HG03575 (cell line): ENCODE data around the gene TBC1D14.
"Not testable (repeated sequence)": the region's sequence is repeated elsewhere in the genome, so short reads cannot be mapped to it uniquely, and the experiment has no call there.

Experiments used
- ATAC-seq: cut with Tn5 transposase; IDR thresholded peaks from one replicate; pipeline ENCODE4 v1.9.1; 2021; ENCODE audit not compliant: unreplicated experiment, insufficient number of reproducible peaks, low FRiP score; ENCODE audit errors: extremely low read depth

The TBC1D14 gene

DNA sequence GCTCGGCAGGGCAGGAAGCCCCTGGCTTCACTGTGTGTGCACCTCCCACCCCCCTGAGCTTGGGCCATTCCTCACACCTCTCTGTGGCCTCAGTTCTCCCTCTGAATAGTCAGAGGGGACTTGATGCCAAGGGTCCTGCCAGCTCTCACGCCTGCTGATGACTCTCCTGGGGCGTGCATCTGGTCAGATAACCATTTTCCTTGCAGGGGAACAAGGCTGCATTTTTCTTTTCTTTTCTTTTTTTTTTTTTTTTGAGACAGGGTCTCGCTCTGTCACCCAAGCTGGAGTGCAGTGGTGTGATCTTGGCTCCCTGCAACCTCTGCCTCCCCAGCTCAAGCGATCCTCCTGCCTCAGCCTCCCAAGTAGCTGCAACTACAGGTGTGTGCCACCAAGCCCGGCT, 3.1 kb upstream of the TBC1D14 start:
- ATAC-seq = not testable (repeated sequence)

DNA sequence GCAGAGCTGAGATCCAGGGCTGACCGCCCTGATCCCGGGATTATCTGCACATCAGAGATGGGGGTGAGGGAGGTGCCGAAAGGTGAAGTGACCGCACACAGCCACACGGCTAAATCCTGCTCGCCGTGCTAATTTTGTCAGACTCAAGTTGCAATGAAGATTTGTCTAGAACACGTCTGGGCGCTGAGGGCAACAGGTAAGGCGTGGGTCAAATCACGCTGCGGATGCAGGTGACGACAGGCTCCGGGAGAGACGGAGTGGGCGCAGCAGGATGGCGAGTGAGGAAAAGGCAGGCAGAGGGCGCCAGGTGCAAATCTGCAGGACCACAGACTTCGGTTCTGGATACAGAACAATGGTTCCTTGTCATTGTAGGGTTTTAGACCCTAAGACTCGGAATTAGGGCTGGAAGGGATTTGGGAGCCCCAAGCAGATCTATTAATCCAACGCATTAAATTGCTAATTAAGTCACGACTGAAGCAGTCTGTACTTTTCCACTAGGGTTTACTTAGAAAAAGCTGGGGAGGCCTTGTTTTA, 1.9 kb upstream of the TBC1D14 start:
- no peak for ATAC-seq

DNA sequence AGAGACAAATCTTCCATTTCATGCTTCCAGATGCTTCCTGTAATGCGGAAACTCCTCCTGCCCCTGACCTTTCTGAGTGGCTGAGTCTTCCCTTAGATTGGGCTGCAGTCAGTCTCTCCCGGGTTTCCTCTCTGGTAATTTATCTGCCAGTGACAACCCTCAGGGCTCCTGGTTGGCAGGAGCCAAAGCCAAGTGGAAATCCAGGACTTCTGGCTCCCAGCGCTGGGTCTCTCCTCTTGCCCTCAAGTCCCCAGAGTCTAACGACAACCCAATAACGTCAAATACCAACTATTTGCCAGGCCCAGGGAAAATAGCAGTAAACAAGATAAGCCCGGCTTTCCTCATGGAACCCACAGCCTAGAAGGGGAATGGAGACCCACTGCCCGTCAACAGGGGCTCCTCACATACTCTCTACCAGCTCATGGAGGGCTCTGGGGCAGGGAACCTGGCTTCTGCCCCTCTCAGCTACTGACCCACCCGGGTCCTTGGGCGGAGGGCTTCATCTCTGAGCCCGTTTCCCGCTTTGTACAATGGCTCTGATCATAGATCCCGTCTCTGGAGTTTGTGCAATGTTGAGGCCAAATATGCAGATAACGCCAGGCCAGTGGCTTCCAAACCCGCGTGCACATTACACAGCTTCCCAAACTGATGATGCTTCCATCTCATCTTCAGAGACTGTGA, 1.1 kb upstream of the TBC1D14 start:
- ATAC-seq = no peak

DNA sequence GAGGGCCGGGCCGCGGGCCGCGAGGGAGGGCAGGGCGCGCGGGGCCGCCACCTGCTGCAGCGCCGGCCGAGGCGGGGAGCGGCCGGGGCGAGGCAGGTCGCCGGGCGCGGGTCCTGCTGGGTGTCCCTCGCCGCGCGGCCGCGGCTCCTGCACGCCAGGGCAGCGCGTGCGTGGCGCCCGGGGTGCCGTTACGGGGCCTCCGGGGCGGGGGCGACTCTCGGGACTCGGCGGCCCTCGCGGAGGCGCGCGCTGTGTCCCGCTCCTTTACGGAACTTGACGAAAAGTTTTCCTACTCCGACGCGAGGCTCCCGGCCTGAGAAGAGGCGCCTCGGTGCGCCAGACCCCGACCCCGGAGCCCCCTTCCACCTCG, 329 bp downstream of the TBC1D14 start:
- no peak for ATAC-seq

DNA sequence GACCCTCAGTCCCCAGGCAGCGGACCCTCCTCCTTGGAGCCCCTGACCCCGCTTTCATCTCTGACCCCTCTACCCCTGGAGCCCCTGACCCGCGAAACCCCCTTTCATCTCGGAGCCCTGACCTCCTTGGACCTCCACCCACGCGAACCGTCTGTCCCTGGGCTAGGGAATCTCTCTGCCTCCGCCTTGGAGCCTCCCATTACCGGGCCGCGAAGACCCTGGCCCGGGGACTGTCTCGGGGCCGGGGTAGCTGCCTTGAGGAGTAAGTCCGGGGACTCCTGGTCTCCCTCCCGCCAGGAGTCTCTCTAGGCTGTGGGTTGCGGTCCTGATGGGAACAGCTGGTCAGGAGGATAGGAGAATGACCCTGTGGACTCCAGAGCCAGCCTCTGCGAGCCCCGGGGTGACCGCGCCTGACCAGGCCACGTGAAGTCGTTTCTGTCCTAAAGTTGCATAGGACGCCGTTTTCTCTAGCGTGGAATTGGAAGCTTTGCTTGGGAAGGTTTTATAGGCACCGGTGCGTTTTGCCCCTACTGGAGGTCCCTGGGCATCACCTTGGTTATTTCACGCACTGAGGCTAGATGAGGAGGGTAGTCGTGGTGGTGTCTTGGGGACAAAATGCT, 824 bp downstream of the TBC1D14 start:
- ATAC-seq = no peak

DNA sequence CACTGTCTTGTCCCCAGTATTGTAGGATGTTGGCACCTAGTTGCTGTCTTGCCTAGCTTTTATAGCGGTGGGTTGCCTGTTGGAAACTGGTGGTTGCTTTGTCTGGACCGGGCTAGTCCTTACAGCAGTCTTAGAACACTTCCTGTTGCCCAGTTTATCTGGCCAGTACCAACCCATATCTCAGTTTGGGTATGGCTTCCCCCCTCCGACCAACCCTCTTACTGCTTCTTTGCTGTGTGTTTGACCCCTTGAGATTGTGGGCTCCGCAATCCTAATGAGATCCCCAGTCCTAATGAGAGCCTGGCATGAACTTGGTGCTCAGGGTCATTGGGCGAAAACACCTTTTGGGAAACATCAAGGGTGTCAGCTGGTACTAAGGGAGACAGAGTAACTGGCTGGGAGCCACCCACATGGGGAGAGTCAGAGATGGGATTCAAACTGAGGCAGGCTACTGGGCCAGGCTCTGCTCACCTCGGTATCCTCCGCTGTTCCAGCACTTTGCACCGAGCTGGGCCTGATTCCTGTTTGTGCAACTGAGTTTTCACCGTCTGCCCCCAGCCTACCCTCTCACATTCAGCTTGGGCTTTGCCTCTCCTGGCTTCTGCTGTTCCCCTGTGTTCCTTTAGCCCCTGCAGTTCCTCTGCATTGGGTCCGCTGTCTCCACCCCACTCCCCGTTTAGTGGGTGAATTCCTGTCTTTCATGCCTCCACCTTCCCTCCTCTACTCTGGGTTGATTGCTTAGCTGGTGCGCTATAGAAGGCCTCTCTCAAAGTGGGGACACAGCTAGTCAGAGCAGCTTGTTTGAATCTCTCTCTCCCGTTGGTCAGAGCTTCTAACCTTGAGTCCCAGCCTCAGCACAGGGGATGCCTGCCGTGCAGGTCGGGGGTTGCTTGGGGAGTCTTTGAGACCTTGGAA, 1.6 kb downstream of the TBC1D14 start:
- ATAC-seq = no peak

DNA sequence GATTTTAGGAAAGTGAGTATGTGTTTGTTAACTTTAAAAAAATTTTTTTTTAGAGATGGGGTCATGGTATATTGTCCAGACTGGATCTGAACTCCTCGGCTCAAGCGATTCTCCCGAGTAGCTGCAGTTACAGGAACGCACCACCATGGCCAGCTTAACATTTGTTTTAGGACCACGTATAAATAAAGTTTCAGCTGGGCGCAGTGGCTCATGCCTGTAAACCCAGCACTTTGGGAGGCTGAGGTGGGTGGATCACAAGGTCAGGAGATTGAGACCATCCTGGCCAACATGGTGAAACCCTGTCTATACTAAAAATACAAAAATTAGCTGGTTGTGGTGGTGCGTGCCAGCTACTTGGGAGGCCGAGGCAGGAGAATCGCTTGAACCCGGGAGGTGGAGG, 2.3 kb downstream of the TBC1D14 start:
- ATAC-seq = not testable (repeated sequence)

DNA sequence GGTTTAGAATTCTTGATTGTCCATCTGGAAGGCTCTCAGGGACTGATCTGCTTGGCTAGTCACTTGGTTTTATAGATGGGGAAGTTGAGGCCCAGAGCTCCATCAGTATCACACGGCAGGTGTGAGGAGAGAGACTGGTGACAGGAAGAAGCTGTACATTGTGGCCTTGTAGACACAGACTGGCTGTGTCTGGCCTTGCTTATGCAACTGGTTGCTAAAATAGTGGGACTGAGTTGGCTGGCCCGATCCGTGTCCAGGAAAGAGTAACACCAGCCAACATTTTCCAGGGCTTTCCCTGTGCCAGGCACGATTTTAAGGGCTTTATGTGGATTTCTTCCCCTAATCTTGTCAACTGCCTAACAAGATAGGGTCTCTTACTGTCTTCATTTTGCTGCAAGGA, 2.8 kb downstream of the TBC1D14 start:
- ATAC-seq = no peak

DNA sequence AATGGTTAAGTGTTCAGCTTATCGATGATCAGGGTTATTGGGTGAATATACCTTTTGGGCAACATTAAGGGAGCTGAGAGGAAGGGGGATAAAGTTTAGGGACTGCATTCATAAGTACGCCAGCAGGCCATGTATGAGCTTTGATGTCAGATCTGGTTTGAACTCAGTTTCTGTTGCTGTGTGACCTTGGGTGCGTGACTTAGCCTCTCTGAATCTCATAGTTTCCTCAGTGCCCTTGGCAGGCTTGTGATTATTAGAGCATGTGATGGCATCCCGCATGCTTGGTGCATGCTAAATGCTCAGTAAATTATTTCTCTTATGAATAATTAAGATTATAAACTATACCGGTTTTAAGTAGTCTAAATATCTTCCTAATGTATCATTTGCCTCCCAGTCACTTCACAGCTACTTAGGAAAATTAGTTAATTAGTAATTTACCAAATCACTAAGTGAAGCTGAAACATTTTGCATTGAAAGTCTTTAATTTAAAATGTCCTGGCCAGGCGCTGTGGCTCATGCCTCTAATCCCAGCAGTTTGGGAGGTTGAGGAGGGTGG, 3.8 kb downstream of the TBC1D14 start:
- ATAC-seq = no peak

DNA sequence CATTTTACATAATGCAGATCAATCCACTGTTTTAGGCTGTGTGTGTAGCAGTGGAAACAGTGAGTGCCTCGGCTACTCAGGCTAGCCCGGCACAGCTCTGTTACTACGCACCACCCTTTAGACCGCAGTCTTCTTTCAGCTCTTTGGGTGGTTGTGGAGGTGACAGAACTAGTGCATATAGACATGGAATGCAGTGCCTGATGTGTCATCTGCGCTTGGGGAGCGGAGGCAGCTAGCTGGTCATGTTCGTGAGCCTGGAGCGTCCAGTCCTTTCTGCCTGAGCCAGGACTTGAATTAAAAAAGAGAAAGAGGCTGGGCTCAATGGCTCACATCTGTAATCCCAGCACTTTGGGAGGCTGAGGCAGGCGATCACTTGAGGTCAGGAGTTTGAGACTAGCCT, 4.8 kb downstream of the TBC1D14 start:
- ATAC-seq = no peak

DNA sequence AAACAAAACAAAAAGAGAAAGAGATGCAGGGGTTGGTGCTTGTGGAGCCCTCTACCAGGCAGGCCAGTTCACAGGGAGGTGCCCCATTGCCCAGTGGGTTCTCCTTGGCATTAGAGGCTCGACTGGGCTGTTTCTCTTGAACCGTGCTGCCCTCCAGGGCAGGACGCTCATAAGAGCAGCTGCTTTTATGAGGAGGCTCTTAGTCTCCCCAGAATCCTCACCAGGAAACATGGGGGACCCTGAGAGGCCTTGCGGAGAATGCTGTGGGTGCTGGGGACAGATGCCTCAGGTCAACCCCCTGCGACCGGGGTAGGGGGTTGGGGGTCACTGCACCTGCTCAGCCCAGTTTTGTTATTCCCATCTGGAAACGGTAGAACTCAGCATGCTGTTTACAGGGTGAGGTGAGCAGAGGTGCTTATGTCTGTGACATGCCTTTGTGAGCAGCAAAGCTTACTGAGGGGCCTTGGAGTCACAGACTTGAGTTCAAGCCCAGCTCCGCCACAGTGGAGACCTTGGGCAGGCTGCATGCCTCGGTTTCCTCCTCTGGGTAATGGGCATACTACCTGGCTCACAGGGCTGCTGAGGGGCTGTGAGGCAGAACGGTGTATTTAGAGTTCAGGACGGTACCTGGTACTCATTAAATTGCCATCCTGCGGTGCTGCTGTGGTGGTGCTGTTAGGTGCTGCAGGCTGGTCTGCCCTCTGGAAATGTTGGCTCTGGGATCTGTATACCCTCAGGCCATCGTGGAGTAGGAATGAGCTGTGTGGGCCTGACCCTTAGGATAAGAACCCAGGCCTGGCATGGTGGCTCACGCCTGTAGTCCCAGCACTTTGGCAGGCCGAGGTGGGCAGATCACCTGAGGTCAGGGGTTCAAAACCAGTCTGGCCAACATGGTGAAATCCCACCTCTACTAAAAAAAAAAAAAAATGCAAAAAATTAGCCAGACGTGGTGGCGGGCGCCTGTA, 5.7 kb downstream of the TBC1D14 start:
- no peak for ATAC-seq

DNA sequence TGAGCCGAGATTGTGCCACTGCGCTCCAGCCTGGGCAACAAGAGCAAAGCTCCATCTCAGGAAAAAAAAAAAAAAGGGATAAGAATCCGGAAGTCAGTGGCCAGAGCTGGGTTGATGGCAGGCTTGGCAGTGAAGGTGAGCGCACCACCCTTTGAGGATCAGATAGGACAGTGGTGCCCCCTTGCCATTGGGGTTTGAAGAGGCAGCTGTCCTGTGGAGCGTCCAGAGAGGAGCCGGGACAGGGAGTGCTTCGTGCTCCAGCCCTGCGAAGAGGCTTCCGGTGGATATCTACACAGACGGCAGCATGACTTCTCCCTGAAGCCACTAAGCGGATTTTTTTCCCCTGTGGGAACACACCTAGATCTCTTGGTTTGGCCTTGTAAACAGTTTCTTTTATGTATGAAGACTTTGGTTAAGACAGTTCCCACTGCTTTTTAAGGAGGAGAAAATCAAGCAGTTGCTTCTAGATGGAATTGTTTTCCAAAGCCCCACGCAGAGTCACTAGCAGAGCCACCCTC, 6.5 kb downstream of the TBC1D14 start:
- no peak for ATAC-seq

DNA sequence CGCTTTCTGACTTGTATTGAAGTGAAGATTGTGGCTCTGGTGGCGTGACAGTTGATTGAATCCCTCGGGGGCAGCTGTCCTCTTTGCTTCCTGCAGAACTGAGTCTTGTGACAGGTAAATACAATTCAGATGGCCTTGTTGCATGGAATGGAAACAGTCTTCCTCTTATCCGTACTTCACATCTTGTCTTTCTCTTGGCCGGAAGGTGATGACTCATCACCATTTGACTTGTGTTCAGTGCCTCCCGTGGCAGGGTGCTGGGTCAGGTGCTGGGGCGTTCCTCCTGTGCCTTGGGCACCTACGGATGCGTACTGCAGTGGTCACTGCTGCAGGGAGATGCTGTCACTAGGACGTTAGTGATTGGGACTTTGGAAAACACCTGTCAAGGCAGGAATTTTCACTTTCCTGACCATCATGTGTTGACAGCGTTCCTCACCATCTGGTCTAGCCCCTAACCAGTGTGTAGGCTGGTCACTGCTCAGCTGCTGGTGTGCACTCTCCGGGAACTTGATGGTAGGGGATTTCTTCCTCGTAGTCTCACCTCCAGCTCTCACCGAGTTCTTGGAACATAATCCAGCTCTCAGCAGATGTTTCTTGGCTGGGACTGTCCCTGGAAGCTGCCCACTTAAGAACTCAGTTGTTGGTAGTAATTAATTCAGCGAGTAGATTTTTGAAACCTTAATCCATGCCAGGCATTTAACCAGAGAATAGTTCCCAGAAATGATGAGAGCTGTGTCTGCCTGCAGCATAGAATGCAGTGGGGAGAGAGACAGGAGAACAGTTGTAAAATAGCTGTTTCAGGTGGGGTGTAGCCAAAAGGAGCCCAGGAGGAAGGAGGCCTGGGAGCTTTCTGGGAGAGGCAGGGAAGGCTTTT, 7.2 kb downstream of the TBC1D14 start:
- ATAC-seq = no peak

DNA sequence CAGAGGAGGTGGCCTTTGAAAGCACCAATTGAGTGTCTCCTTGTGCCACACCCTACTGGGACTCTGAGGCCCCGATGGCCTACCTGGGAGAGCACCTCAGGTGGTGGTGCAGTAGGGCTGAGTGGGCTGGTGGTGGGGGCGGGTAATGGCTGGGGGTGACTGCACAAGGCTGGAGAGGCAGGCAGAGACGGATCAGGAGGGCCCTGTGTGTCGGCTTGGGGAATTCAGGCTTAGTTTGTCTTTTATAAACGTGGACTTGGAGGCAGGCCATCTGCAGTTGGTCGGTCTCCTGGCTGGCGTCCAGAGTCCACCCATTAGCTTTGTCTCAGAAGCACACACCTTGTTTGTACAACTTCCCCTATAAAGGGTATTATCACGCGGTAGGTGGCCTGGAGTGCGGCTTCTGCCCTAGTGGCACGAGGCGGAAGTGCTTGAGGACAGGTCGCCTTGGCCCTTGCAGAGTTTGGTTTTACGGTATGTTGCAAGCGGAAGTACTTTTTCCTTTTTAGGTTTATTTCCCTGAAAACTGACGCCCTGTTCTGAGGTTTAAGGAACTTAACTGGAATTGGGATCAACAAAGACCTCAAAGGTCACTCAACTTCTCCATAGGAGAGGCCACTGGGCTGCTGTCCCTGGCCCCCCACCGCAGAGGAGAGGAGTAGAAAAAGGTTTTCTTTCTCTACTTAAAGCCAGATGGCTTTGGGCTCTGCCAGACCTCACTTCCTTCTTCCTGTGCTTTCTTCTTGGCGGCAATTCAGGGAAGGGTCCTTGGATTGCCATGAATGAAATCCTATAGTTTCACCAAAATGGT, 8.0 kb downstream of the TBC1D14 start:
- no peak for ATAC-seq

DNA sequence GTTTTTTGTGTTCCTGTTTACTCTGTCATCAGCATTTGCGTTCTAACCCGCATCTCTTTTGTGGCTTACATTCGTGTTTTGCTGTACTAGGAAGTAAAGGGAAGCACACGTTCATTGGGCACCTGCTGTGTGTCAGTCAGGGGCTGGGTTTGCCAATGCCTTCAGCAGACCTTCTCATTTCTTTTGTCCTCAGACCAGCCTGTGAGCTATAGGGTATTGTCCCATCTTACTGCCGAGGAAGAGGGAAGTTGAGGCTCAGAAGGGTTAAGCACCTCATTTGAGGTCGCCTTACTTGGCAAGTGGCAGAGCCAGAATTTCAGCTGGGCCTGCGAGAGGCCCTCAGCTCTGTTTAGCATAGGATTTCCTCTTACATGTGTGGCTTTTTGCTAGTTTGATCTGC, 8.7 kb downstream of the TBC1D14 start:
- ATAC-seq = no peak

DNA sequence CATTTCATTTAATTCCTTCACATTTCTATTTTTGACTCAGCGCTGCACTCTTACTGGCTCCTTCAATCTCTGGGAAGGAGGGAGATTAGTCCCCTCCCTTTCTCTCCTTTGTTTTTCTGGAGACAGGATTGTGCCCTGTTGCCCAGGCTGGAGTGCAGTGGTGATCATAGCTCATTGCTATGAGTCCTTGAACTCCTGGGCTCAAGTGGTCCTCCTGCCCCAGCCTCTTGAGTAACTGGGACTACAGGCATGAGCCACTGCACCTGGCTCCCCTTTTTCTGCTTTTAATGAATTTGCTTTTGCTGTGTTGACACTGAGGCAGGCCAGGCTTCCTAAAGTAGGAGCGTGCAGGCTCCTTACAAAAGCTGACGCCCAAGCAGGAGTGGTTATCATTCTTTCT, 10.5 kb downstream of the TBC1D14 start:
- ATAC-seq = no peak

DNA sequence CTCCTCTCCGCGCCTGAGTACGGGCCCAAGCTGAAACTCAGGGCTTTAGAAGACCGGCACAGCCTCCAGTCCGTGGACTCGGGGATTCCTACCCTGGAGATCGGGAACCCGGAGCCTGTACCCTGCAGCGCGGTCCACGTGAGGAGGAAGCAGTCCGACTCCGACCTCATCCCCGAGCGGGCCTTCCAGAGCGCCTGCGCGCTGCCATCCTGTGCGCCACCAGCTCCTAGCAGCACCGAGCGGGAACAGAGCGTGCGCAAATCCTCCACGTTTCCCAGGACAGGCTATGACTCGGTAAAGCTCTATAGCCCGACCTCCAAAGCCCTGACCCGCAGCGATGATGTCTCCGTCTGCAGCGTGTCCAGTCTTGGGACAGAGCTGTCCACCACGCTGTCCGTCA, 13.9 kb downstream of the TBC1D14 start:
- no peak for ATAC-seq
